WTC11 (cell line): ENCODE measurements around the gene SPINT1. TPM values are rescaled to one million over a fixed set of nuclear protein-coding genes. Genes with fewer than 3 reads are reported as not detected.
A peak's percentile ranks its signal among the peaks of the same experiment; 100 is the strongest.

Experiments used
- ATAC-seq: fragments of 200-7000 bp; cut with Tn5 transposase; 2 replicates; pipeline ENCODE4 v1.10.0; 2021; ENCODE audit warnings: mild to moderate bottlenecking, moderate library complexity
- CTCF ChIA-PET: fragments of 300-600 bp; sonication (Branson Sonifier 250); formaldehyde crosslinking; loops from one replicate; lab custom pipeline; 2021; ENCODE audit warnings: antibody characterized with exemption; lab: Charles Lee
- POLR2A ChIA-PET: fragments of 350-600 bp; sonication (Branson Sonifier 250); formaldehyde crosslinking; loops from one replicate; lab custom pipeline; 2021; ENCODE audit warnings: antibody characterized with exemption; lab: Charles Lee
- DNase-seq: peaks from one replicate; pipeline ENCODE4 v3.0.0; 2021; ENCODE audit warnings: low spot score
- H3K27ac Mint-ChIP-seq: 2 replicates; pipeline ENCODE4 v1.8.0; 2021; ENCODE audit warnings: mixed read lengths
- H3K27me3 Mint-ChIP-seq: 2 replicates; pipeline ENCODE4 v1.8.0; 2021; ENCODE audit warnings: low read depth, mild to moderate bottlenecking, moderate library complexity, mixed read lengths
- H3K36me3 Mint-ChIP-seq: 2 replicates; pipeline ENCODE4 v1.8.0; 2021; ENCODE audit warnings: mixed read lengths
- H3K4me1 Mint-ChIP-seq: 2 replicates; pipeline ENCODE4 v1.8.0; 2022; ENCODE audit warnings: mixed read lengths
- H3K4me3 Mint-ChIP-seq: 2 replicates; pipeline ENCODE4 v1.8.0; 2021; ENCODE audit warnings: mild to moderate bottlenecking, moderate library complexity, mixed read lengths
- H3K9me3 Mint-ChIP-seq: 2 replicates; pipeline ENCODE4 v1.8.0; 2021; ENCODE audit warnings: mixed read lengths
- E2F1 ChIP-seq: sonication (generic); formaldehyde crosslinking; IDR thresholded peaks from 2 replicates; pipeline ENCODE4 v1.8.0; 2022; ENCODE audit warnings: mild to moderate bottlenecking, missing genetic modification reagents
- ETV6 ChIP-seq: sonication (generic); formaldehyde crosslinking; IDR thresholded peaks from 2 replicates; pipeline ENCODE4 v1.8.1; 2022; ENCODE audit warnings: mild to moderate bottlenecking, missing genetic modification reagents
- GTF2I ChIP-seq: fragments of 250-450 bp; sonication (Bioruptor Pico); conservative IDR thresholded peaks from 2 replicates; pipeline ENCODE4 v1.4.0; 2021; ENCODE audit warnings: mild to moderate bottlenecking
- HMGA2 ChIP-seq: fragments of 250-450 bp; sonication (Bioruptor Pico); IDR thresholded peaks from 2 replicates; pipeline ENCODE4 v1.4.0; 2021; ENCODE audit warnings: mild to moderate bottlenecking, moderate library complexity
- HMGXB4 ChIP-seq: sonication (generic); formaldehyde crosslinking; IDR thresholded peaks from 2 replicates; pipeline ENCODE4 v1.8.1; 2023; ENCODE audit warnings: mild to moderate bottlenecking, moderate library complexity, missing genetic modification reagents
- JUN ChIP-seq: sonication (generic); formaldehyde crosslinking; IDR thresholded peaks from 2 replicates; pipeline ENCODE4 v1.8.0; 2023; ENCODE audit warnings: mild to moderate bottlenecking, missing genetic modification reagents
- MLX ChIP-seq: sonication (generic); formaldehyde crosslinking; IDR thresholded peaks from 2 replicates; pipeline ENCODE4 v1.8.1; 2023; ENCODE audit warnings: mild to moderate bottlenecking, missing genetic modification reagents, moderate library complexity
- MXD4 ChIP-seq: fragments of 250-450 bp; sonication (Bioruptor Pico); IDR thresholded peaks from 2 replicates; pipeline ENCODE4 v1.8.0; 2021; ENCODE audit warnings: mild to moderate bottlenecking, moderate library complexity, borderline replicate concordance
- PRRX2 ChIP-seq: fragments of 250-450 bp; sonication (Bioruptor Pico); IDR thresholded peaks from 2 replicates; pipeline ENCODE4 v1.8.0; 2021; ENCODE audit warnings: mild to moderate bottlenecking
- RORB ChIP-seq: fragments of 250-450 bp; sonication (Bioruptor Pico); IDR thresholded peaks from 2 replicates; pipeline ENCODE4 v1.9.0; 2021; ENCODE audit warnings: mild to moderate bottlenecking
- SMAD4 ChIP-seq: sonication (generic); formaldehyde crosslinking; IDR thresholded peaks from 2 replicates; pipeline ENCODE4 v1.8.0; 2022; ENCODE audit warnings: mild to moderate bottlenecking, missing genetic modification reagents
- USF1 ChIP-seq: sonication (generic); formaldehyde crosslinking; IDR thresholded peaks from 2 replicates; pipeline ENCODE4 v1.8.0; 2022; ENCODE audit warnings: mild to moderate bottlenecking, missing genetic modification reagents
- ZNF232 ChIP-seq: sonication (generic); formaldehyde crosslinking; IDR thresholded peaks from 2 replicates; pipeline ENCODE4 v1.8.0; 2022; ENCODE audit warnings: mild to moderate bottlenecking, missing genetic modification reagents
- ZNF263 ChIP-seq: sonication (generic); formaldehyde crosslinking; IDR thresholded peaks from 2 replicates; pipeline ENCODE4 v1.8.1; 2022; ENCODE audit warnings: low read depth, mild to moderate bottlenecking, moderate library complexity, missing genetic modification reagents
- ZNF423 ChIP-seq: fragments of 250-450 bp; sonication (Bioruptor Pico); IDR thresholded peaks from 2 replicates; pipeline ENCODE4 v2.1.2; 2022; ENCODE audit warnings: mild to moderate bottlenecking, moderate library complexity
- ZNF425 ChIP-seq: fragments of 250-450 bp; sonication (Bioruptor Pico); conservative IDR thresholded peaks from 2 replicates; pipeline ENCODE4 v1.9.0; 2021; ENCODE audit warnings: mild to moderate bottlenecking
- ZNF512 ChIP-seq: sonication (generic); formaldehyde crosslinking; IDR thresholded peaks from 2 replicates; pipeline ENCODE4 v1.8.1; 2022; ENCODE audit warnings: missing genetic modification reagents, borderline replicate concordance
- ZNF532 ChIP-seq: fragments of 250-450 bp; sonication (Bioruptor Pico); IDR thresholded peaks from 2 replicates; pipeline ENCODE4 v1.9.0; 2021; ENCODE audit warnings: mild to moderate bottlenecking, borderline replicate concordance
- total RNA-seq: library from RNA; stranded (reverse); gene quantifications from 3 replicates; pipeline ENCODE4 v1.2.3, GENCODE V29; 2021

Gene SPINT1
- total RNA-seq, 1 experiment from 2014 or later, result 140 TPM

- peaks cover 22% of the 10 kb centered on the region for H3K4me1 Mint-ChIP-seq
- no peaks in the 10 kb centered on the region for H3K27me3 Mint-ChIP-seq
- DNase-seq (no peak), ATAC-seq (no peak)
- CTCF ChIA-PET, result interaction anchor here (0.8 to 3.3 kb wide), 14 partner anchors 20 to 241 kb away, joined by 3 to 33 read pairs (median 6); partner anchors contain the start of genes GCHFR, RHOV and VPS18
- peak overlapping the region; percentile 98 for H3K4me3 Mint-ChIP-seq
- no peaks in the 10 kb centered on the region for H3K9me3 Mint-ChIP-seq
- peak overlapping the region; percentile 54; the same call in 1 of the 2 replicates for H3K27ac Mint-ChIP-seq
- TF ChIP-seq ZNF425 (no peak), ZNF232 (no peak), PRRX2 (no peak), MLX (CRISPR knock-in tag) (no peak), E2F1 (CRISPR knock-in tag) (peak; percentile 45; the same call in 1 of the 2 replicates), JUN (CRISPR knock-in tag) (no peak), MXD4 (CRISPR knock-in tag) (no peak), ETV6 (CRISPR knock-in tag) (no peak), HMGXB4 (no peak), USF1 (CRISPR knock-in tag) (0 out of 2 replicates have a peak, but pooled peaks have one; percentile 12), HMGA2 (CRISPR knock-in tag) (no peak), GTF2I (CRISPR knock-in tag) (peak; percentile 83), ZNF512 (CRISPR knock-in tag) (no peak), ZNF423 (CRISPR knock-in tag) (no peak)
- POLR2A ChIA-PET, result interaction anchor here (1.3 to 1.8 kb wide), 3 partner anchors 36 to 114 kb away, joined by 3 to 10 read pairs (median 3); partner anchors contain the start of gene SPINT1
- no peaks in the 10 kb centered on the region; the same call in none of the 2 replicates for H3K36me3 Mint-ChIP-seq
Observed at GRCh38 chr15:40807888-40808461, 35.9 kb upstream of the SPINT1 start.

GRCh38 chr15:40808861-40809450 is 34.9 kb upstream of the SPINT1 start:
- Mint-ChIP-seq H3K27ac (no peak overlapping the region), H3K4me3 (peak overlapping the region; percentile 98), H3K9me3 (no peaks in the 10 kb centered on the region), H3K4me1 (peaks cover 19% of the 10 kb centered on the region), H3K27me3 (no peaks in the 10 kb centered on the region), H3K36me3 (no peaks in the 10 kb centered on the region; the same call in none of the 2 replicates)
- DNase-seq (no peak), ATAC-seq (no peak)
- ChIA-PET CTCF (interaction anchor here (1.1 to 3.0 kb wide), 4 partner anchors 23 to 65 kb away, joined by 5 to 21 read pairs (median 8); partner anchors contain the start of gene RHOV), POLR2A (interaction anchor here (1.0 kb wide), 1 partner anchor 36 kb away, joined by 3 read pairs; no protein-coding TSS in a partner anchor)
- TF ChIP-seq MLX (CRISPR knock-in tag) (no peak), SMAD4 (CRISPR knock-in tag) (no peak), RORB (CRISPR knock-in tag) (no peak), ZNF532 (CRISPR knock-in tag) (no peak), ZNF263 (CRISPR knock-in tag) (no peak)
